Measurements from ENCODE around the gene SERPINA6.

- TF ChIP-seq CTCF (IDR thresholded peaks at IDR 0.05), result no peak
- no peak for TF ChIP-seq POLR2AphosphoS5 (IDR thresholded peaks at IDR 0.05)
- no peak for TF ChIP-seq POLR2A (IDR thresholded peaks at IDR 0.05)
- TF ChIP-seq EP300 (IDR thresholded peaks at IDR 0.05; ENCODE audit: low read depth), result no peak
Observed at GRCh38 chr14:94309721-94310120, 13.4 kb downstream of the SERPINA6 start.
